Mesodermal cell (in vitro differentiated cells): ENCODE results near the gene FBXL16.

Experiments
- H3K27ac ChIP-seq: 2 replicates; pipeline ENCODE4 v1.7.0; 2013; ENCODE audit warnings: mild to moderate bottlenecking, low read depth, low read length, moderate library complexity; ENCODE audit not compliant: severe bottlenecking
- H3K36me3 ChIP-seq: 2 replicates; pipeline ENCODE4 v1.7.1; 2013; ENCODE audit warnings: mild to moderate bottlenecking, low read length, moderate library complexity; ENCODE audit not compliant: control insufficient read depth, insufficient read depth
- H3K4me1 ChIP-seq: one replicate; pipeline ENCODE4 v1.7.1; 2013; ENCODE audit warnings: mild to moderate bottlenecking, low read length; ENCODE audit not compliant: insufficient read depth, control insufficient read depth, poor library complexity, severe bottlenecking
- H3K4me3 ChIP-seq: 2 replicates; pipeline ENCODE4 v1.7.0; 2013; ENCODE audit warnings: low read length, control low read depth, mild to moderate bottlenecking; ENCODE audit not compliant: insufficient read depth, poor library complexity, severe bottlenecking; ENCODE audit errors: extremely low read depth
- H3K9me3 ChIP-seq: 2 replicates; pipeline ENCODE4 v1.7.1; 2013; ENCODE audit warnings: mild to moderate bottlenecking, low read length, moderate library complexity; ENCODE audit not compliant: control insufficient read depth
- WGBS, 2 experiments: methylation state at CpG; one replicate each; pipeline ENCODE4 v1.1.5; 2013; ENCODE audit warnings: missing lambda C conversion rate in 2 of 2; ENCODE audit not compliant: insufficient coverage in 2 of 2; 5-methylcytosine and 5-hydroxymethylcytosine counted together

FBXL16 gene

DNA sequence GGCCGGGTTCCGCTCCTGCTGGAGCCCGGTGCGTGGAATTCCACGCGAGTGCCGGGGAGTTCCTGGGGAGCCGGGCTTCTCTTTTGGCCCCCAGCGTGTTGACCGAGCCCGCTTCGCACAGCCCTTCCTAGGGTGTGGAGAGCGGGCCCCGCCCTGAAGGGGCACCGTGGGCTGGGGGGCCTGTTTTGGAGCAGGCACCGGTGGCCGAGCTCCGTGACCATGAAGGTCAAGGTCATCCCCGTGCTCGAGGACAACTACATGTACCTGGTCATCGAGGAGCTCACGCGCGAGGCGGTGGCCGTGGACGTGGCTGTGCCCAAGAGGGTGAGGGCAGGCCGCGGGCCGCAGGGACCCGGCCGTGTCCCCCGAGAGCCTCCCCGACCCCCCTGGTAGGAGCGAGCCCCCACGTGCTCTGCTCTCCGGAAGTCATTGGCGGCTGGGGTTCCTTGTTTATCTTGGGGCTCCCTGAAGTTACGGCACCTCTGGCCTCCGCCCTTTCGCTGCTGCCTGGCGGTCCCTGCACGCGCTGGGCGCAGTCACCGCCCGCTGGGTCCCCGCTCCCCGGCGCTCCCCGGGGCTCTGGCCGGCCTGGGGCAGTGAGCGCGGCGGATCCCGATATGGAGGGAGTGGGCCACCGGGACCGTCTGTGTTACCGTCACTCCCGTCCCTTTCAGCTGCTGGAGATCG is 21.8 kb upstream of the FBXL16 start:
- Histone ChIP-seq H3K9me3 (no peaks in the 10 kb centered on the region), H3K27ac (no peak overlapping the region), H3K4me1 (peaks cover 4% of the 10 kb centered on the region), H3K4me3 (peak overlapping the region; percentile 58), H3K36me3 (peaks cover 15% of the 10 kb centered on the region)
- 3% methylated on average over 47 to 58 of the region's 61 CpGs for WGBS, 2 experiments

DNA sequence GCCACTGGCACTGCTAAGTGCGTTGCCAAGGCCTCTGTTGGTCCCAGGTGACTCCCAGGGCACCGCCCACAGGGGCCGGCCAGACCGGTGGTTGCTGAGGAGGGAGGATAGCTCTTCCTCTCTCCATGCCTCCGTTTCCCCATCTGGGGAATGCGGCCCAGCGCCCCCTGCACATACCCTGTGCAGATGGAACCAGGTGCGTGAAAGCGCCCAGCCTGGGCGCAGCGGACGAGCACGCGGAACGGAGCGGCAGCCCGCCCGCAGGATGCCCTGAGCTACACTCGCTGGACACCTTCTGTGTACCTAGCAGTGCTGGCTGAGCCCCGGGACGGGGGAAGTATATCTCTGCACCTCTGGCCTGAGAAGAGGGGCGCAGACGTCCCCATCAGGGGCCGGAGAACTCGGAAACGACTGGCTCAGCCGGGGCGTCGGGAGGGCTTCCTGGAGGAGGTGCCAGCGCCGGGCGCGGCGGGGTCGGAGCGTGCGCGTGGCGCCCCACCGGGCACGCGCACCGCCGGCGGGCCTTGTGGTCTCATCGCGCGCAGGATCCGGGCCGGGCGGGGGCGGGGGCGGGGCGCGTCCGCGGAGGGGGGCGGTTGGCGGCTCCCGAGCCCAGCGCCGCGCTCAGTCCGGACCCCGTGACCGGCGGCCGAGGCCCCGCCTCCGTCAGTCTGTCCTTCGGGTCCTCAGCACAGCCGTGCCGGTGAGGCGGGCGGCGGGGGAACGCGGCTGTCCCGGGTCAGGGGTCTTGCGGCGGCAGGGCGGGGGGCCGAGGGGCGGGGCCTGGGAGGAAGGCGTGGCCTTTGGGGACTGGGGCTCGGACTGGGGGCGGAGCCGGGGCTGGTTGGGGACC is 21.1 kb upstream of the FBXL16 start, which contains the start of the genes CCDC78 and HAGHL:
TSS of gene CCDC78 (minus strand) at position 6 of the 853 bp plus-strand sequence. CDS start 76 bp downstream, outside the sequence.
TSS of gene HAGHL (plus strand) at position 669 of the 853 bp plus-strand sequence. CDS start 404 bp downstream, outside the sequence.
- H3K4me1 ChIP-seq = peaks cover 4% of the 10 kb centered on the region
- 3 to 4% methylated on average over 62 to 76 of the region's 88 CpGs for WGBS, 2 experiments
- H3K36me3 ChIP-seq = peaks cover 14% of the 10 kb centered on the region
- peak within 1 kb of the TSS; percentile 58 for H3K4me3 ChIP-seq
- no peak within 1 kb of the TSS for H3K27ac ChIP-seq
- H3K9me3 ChIP-seq = no peaks in the 10 kb centered on the region

DNA sequence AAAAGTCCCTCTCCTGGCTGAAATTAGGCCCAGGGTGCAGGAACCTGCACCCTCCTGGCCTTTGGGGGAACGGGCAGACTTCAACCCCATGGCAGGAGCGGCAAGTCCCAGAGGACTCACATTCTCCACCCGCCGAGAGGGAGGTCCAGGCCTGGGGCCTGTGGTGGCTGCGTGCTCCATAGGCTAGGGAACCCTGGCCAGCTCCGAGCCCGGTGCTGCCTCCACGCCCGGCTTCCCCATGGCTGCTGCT is 20.5 kb upstream of the FBXL16 start:
- Histone ChIP-seq H3K36me3 (peaks cover 9% of the 10 kb centered on the region), H3K27ac (no peak overlapping the region)
- 41 to 50% methylated on average over 7 to 9 of the region's 9 CpGs for WGBS, 2 experiments

DNA sequence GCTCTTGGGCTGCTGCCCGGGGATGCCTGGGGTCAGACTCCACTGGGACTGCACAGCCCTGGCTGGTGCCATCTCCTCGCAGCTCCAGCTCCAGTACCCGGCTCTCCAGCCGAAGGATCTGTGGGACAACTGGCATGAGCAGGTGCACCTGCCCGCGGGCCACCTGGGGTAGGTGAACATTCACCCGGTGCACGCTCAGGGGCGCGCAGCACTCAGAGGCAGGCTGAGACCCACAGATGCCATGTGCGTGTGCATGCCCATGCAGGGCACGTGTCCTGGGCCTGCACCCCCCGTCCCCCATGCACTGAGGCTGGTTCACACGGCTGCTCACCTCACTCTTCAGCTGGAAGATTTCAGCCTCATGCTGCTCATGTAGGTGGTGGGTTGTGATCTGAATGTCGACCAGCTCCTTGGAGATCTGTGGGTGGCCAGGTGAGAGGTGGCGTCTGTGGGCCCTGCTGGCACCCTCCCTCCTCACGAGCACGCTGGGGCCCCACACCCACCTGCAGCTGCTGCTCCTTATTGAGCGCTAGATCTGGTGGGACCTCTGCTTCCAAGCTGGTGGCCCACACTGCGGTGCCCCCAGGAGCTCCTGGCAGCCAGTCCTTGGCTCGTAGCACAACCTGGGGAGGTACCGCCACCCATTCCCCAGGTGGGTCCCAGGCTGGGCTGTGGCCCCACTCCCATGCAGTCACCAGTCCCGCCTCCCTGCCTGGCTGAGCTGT is 20.0 kb upstream of the FBXL16 start:
- H3K27ac ChIP-seq = no peak overlapping the region
- H3K4me1 ChIP-seq = peaks cover 4% of the 10 kb centered on the region
- no peak overlapping the region for H3K4me3 ChIP-seq
- no peaks in the 10 kb centered on the region for H3K9me3 ChIP-seq
- H3K36me3 ChIP-seq = peaks cover 4% of the 10 kb centered on the region
- WGBS, 2 experiments = 91 to 95% methylated on average over 21 of the region's 23 CpGs

More for the DNA sequence above, 20.5 kb upstream of the FBXL16 start:
- Histone ChIP-seq H3K4me1 (peaks cover 4% of the 10 kb centered on the region), H3K9me3 (no peaks in the 10 kb centered on the region), H3K4me3 (no peak overlapping the region)

DNA sequence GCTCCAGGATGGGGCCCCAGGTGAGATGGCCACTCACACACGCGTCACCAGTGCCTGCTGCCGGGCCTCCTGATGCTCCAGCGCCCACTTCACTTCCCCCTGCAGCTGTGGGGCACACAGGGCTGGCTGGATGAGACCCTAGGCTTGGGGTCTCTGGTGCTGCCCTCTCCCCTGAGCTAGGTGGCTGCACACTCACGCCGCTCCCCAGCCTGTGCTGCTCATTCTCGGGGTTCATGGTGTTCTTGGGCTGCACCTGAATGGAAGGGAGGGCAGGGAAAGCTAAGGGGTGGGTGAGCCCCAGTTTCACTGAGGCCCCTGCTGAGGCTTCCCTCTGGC is 19.4 kb upstream of the FBXL16 start:
- Histone ChIP-seq H3K9me3 (no peaks in the 10 kb centered on the region), H3K27ac (no peak overlapping the region), H3K36me3 (peaks cover 3% of the 10 kb centered on the region), H3K4me1 (peaks cover 8% of the 10 kb centered on the region), H3K4me3 (no peak overlapping the region)
- WGBS, 2 experiments = 92 to 96% methylated on average over 6 to 7 of the region's 7 CpGs

DNA sequence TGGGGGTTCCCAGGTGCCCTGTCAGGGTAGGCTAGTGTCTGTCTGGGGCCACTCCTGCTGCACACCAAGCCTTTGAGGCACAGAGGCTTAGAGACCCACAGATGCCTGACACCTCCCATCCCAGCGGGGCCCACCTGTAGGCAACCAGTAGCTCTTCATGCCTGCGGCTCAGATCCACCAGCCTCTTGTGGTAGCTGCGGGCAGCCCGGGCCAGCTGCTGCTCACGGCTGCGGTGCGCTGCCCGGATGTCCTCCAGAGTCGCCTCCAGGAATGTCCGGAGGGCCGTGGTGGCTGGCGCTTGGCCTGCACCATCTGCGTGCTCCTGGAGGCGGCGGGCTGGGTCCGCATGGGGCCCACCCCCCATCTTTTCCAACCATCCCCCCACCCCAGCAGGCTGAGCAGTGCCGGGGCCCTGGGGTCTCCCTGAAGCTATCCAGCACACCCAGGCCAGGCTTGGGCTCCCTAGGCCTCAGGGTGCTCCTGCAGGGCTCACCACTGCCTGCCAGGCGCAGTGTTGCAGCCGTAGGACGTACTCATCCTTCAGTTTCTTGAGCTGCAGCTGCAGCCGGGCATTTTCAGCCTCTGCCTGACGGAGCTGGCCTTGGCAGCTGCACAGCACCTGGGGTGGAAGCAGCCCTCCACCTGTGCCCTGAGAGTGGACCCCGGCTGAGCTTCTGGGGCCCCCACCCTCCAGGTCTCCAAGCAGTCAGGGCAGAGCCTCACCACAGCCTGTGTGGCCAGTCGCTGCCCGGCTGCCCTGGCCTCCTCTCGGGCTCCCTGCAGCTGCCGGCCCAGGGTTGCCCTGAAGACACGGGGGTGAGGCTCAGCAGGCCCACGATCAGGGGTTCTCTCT is 18.8 kb upstream of the FBXL16 start:
- Histone ChIP-seq H3K4me3 (no peak overlapping the region), H3K4me1 (peaks cover 11% of the 10 kb centered on the region), H3K36me3 (peaks cover 3% of the 10 kb centered on the region), H3K9me3 (no peaks in the 10 kb centered on the region), H3K27ac (no peak overlapping the region)
- 88 to 89% methylated on average over 22 of the region's 29 CpGs for WGBS, 2 experiments

DNA sequence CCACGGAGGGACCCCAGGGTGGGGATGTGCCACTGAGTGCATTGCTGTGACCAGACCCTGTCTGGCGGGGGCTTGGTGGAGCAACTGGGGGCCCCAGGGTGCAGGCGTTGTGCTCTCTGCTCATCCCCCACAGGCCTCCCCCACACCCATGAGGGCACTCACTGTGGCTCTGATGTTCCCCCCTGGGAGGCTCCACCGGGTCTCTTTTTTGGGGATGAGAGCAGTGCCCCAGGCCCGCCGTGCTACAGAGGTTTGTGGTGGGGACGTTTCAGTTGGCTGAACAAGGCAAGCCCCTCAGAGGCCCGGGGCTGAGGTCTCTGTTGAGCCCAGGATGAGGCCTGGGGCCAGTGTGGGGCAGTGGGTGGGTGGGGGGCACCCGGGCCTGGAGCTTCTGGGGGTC is 18.1 kb upstream of the FBXL16 start:
- Histone ChIP-seq H3K9me3 (no peaks in the 10 kb centered on the region), H3K27ac (no peak overlapping the region), H3K4me3 (no peak overlapping the region), H3K4me1 (peaks cover 11% of the 10 kb centered on the region), H3K36me3 (peaks cover 3% of the 10 kb centered on the region)
- 89 to 94% methylated on average over 7 to 8 of the region's 9 CpGs for WGBS, 2 experiments

DNA sequence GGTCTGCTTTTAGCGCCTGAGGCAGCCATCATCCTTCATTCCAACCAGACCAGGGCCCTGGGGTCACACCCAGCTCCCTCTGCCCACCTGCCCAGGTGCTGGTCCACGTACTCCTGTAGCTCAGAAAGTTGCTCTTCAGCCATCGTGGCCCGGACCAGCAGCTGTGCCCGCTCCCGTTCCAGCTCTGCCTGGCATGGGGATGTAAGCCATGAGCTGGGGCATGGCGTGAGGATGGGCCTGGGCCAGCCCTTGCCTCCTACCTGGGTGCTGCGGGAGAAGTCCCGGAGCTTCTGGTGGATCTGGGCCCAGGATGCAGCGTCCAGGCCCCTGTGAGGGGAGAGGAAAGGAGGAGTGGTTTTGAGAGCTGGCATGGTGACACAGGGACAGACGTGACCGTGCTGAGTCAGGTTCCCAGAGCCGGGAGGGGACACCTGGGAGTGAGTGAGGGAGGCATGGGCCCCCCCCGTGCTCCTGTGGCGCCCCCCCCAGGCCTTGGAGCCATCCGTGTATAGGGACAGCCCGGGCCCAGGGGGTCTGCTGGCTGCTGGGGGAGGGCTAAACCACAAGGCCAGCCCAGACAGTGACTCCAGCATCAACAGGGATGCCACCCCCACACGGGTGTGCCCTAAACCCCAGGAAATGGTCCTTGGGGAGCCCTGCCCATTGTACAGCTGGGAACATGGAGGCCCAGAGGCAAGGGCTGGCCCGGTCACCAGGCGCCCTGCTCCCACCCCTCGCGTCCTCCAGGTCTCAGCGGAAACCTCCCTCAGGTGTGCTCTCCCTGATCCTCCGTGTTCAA is 17.4 kb upstream of the FBXL16 start:
- Histone ChIP-seq H3K9me3 (no peaks in the 10 kb centered on the region), H3K36me3 (peaks cover 3% of the 10 kb centered on the region), H3K4me3 (no peak overlapping the region), H3K4me1 (peaks cover 11% of the 10 kb centered on the region), H3K27ac (no peak overlapping the region)
- 93 to 94% methylated on average over 19 to 21 of the region's 24 CpGs for WGBS, 2 experiments

DNA sequence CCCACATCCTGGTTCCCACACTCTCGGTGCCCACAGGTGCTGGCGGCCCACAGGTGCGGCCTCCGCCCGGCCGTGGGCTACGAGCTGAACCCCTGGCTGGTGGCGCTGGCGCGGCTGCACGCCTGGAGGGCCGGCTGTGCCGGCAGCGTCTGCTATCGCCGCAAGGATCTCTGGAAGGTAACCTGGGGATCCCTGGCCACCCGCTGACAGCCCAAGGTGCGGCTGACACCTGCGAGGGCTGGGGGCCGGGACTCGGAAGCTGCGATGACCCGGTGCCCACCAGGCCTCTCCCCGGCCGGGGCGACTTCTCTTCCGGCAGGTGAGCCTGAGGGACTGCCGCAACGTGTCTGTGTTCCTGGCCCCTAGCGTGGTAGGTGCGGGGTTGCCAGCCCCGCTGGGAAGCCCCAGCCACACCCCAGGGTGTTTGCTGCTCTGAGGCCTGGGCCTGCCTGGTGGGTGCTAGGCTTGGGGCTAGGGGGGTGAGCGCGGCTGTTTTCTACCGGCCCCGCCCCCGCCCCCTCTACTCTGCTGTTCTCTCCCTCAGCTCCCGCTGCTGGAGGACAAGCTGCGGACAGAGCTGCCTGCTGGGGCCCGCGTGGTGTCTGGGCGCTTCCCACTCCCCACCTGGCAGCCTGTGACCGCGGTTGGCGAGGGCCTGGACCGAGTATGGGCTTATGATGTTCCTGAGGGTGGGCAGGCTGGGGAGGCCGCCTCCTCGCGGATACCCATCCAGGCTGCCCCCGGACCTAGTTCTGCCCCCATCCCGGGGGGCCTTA is 16.4 kb upstream of the FBXL16 start:
- H3K9me3 ChIP-seq = no peaks in the 10 kb centered on the region
- 93 to 94% methylated on average over 47 to 50 of the region's 51 CpGs for WGBS, 2 experiments
- no peak overlapping the region for H3K27ac ChIP-seq
- peaks cover 7% of the 10 kb centered on the region for H3K36me3 ChIP-seq
- peak overlapping the region; percentile 67 for H3K4me3 ChIP-seq
- H3K4me1 ChIP-seq = peaks cover 9% of the 10 kb centered on the region
